OCI-LY7 (cell line): ENCODE measurements around the gene RPS19BP1.

Source experiments
- EZH2phosphoT487 ChIP-seq: fragments of 200-600 bp; sonication (generic); IDR thresholded peaks from 2 replicates; pipeline ENCODE4 v1.6.1; 2018; ENCODE audit warnings: low read depth, borderline replicate concordance, mild to moderate bottlenecking, mixed run types, antibody characterized with exemption, low read length, moderate library complexity, mixed read lengths
- TF ChIP-seq, protein P1 (sequence below): fragments of 200-600 bp; sonication (generic); conservative IDR thresholded peaks from 2 replicates; pipeline ENCODE4 v1.5.1; 2014; ENCODE audit warnings: mild to moderate bottlenecking, antibody characterized with exemption, low read length, moderate library complexity, mixed read lengths

- TF ChIP-seq, protein P1, sequence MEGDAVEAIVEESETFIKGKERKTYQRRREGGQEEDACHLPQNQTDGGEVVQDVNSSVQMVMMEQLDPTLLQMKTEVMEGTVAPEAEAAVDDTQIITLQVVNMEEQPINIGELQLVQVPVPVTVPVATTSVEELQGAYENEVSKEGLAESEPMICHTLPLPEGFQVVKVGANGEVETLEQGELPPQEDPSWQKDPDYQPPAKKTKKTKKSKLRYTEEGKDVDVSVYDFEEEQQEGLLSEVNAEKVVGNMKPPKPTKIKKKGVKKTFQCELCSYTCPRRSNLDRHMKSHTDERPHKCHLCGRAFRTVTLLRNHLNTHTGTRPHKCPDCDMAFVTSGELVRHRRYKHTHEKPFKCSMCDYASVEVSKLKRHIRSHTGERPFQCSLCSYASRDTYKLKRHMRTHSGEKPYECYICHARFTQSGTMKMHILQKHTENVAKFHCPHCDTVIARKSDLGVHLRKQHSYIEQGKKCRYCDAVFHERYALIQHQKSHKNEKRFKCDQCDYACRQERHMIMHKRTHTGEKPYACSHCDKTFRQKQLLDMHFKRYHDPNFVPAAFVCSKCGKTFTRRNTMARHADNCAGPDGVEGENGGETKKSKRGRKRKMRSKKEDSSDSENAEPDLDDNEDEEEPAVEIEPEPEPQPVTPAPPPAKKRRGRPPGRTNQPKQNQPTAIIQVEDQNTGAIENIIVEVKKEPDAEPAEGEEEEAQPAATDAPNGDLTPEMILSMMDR, result no peak
- TF ChIP-seq EZH2phosphoT487, result no peak
Observed at GRCh38 chr22:39522567-39523300, 9.8 kb downstream of the RPS19BP1 start.
